ENCODE results near the gene FOXP1.

FOXP1 gene

GRCh38 chr3:71461114-71461513, 122.4 kb downstream of the FOXP1 start:
- TF ChIP-seq TAF1 (IDR thresholded peaks at IDR 0.05; ENCODE audit: borderline replicate concordance, insufficient read depth, low read length) (no peak), REST (IDR thresholded peaks at IDR 0.05; ENCODE audit: insufficient read depth in 1 of 2, low read depth in 2 of 2, low read length in 2 of 2) (no peak), FOXP2 (optimal IDR thresholded peaks at IDR 0.05; ENCODE audit: borderline replicate concordance, extremely low read depth, extremely low read length, insufficient read depth) (no peak), POLR2AphosphoS5 (IDR thresholded peaks at IDR 0.05; ENCODE audit: low read depth, low read length) (no peak), SIN3A (IDR thresholded peaks at IDR 0.05; ENCODE audit: borderline replicate concordance, insufficient read depth, low read length) (no peak)

- TF ChIP-seq REST (IDR thresholded peaks at IDR 0.05; ENCODE audit: insufficient read depth in 1 of 2, low read depth in 2 of 2, low read length in 2 of 2) (no peak), POLR2AphosphoS5 (IDR thresholded peaks at IDR 0.05; ENCODE audit: low read depth, low read length) (no peak), TAF1 (IDR thresholded peaks at IDR 0.05; ENCODE audit: borderline replicate concordance, insufficient read depth, low read length) (no peak), SIN3A (IDR thresholded peaks at IDR 0.05; ENCODE audit: borderline replicate concordance, insufficient read depth, low read length) (no peak), FOXP2 (optimal IDR thresholded peaks at IDR 0.05; ENCODE audit: borderline replicate concordance, extremely low read depth, extremely low read length, insufficient read depth) (no peak)
These were observed 124.6 kb downstream of the FOXP1 start for GRCh38 chr3:71458895-71459294.

GRCh38 chr3:71456826-71457225, 126.7 kb downstream of the FOXP1 start:
- TF ChIP-seq SIN3A (IDR thresholded peaks at IDR 0.05; ENCODE audit: borderline replicate concordance, insufficient read depth, low read length) (no peak), POLR2AphosphoS5 (IDR thresholded peaks at IDR 0.05; ENCODE audit: low read depth, low read length) (no peak), FOXP2 (optimal IDR thresholded peaks at IDR 0.05; ENCODE audit: borderline replicate concordance, extremely low read depth, extremely low read length, insufficient read depth) (no peak), REST (IDR thresholded peaks at IDR 0.05; ENCODE audit: insufficient read depth in 1 of 2, low read depth in 2 of 2, low read length in 2 of 2) (no peak), TAF1 (IDR thresholded peaks at IDR 0.05; ENCODE audit: borderline replicate concordance, insufficient read depth, low read length) (no peak)

- no peak for TF ChIP-seq POLR2AphosphoS5 (IDR thresholded peaks at IDR 0.05; ENCODE audit: low read depth, low read length)
- no peak for TF ChIP-seq REST (IDR thresholded peaks at IDR 0.05; ENCODE audit: insufficient read depth in 1 of 2, low read depth in 2 of 2, low read length in 2 of 2)
- no peak for TF ChIP-seq TAF1 (IDR thresholded peaks at IDR 0.05; ENCODE audit: borderline replicate concordance, insufficient read depth, low read length)
- no peak for TF ChIP-seq SIN3A (IDR thresholded peaks at IDR 0.05; ENCODE audit: borderline replicate concordance, insufficient read depth, low read length)
- TF ChIP-seq FOXP2 (optimal IDR thresholded peaks at IDR 0.05; ENCODE audit: borderline replicate concordance, extremely low read depth, extremely low read length, insufficient read depth) = no peak
These were observed 127.4 kb downstream of the FOXP1 start for GRCh38 chr3:71456156-71456555.
